PC-3 (cell line): ENCODE results near the gene SIDT2.

Source experiments
- CTCF ChIP-seq: fragments of 300-600 bp; sonication (generic); conservative IDR thresholded peaks from 2 replicates; pipeline ENCODE4 v1.5.1; 2017; ENCODE audit warnings: antibody characterized with exemption, low read depth, mild to moderate bottlenecking, low read length
- EZH2 ChIP-seq: fragments of 300-600 bp; sonication (generic); IDR thresholded peaks from one replicate; pipeline ENCODE4 v1.6.1; 2017; ENCODE audit warnings: antibody characterized with exemption, mild to moderate bottlenecking, low read length; ENCODE audit not compliant: unreplicated experiment
- EZH2phosphoT487 ChIP-seq: fragments of 300-600 bp; sonication (generic); IDR thresholded peaks from 2 replicates; pipeline ENCODE4 v1.6.1; 2018; ENCODE audit warnings: mild to moderate bottlenecking, antibody characterized with exemption, low read length, borderline replicate concordance

- TF ChIP-seq CTCF (peak; percentile 89), EZH2phosphoT487 (no peak), EZH2 (no peak)
Measured at GRCh38 chr11:117239295-117239694, 60.8 kb downstream of the SIDT2 start.
